ENCODE data around the gene LY6G6D. TPM values are rescaled to one million over a fixed set of nuclear protein-coding genes. Genes with fewer than 3 reads are reported as not detected.
A peak's percentile ranks its signal among the peaks of the same experiment; 100 is the strongest.

Gene LY6G6D
- total RNA-seq, 1 experiment from 2014 or later, result not detected

- peaks cover 25 to 30% of the 10 kb centered on the region in 2 experiments for H3K4me1 Mint-ChIP-seq
- Histone ChIP-seq H3K27ac (ENCODE audit: insufficient read length, low read depth, low read length) (no peak overlapping the region), H2AFZ (ENCODE audit: low read length) (no peak overlapping the region), H4K8ac (replicated peaks; ENCODE audit: insufficient read length, low read depth, low read length) (no peak overlapping the region), H3K4ac (ENCODE audit: low read depth, low read length) (no peak overlapping the region), H2AK5ac (ENCODE audit: insufficient read length, low read length) (no peak overlapping the region), H3K56ac (ENCODE audit: insufficient read length, low read depth, low read length) (no peak overlapping the region), H3K4me2 (ENCODE audit: insufficient read depth, insufficient read length, low read length) (peak overlapping the region; percentile 51), H2BK5ac (ENCODE audit: insufficient read length, low read length) (no peak overlapping the region), H3K9me3 (ENCODE audit: control insufficient read depth, low read depth, low read length) (no peaks in the 10 kb centered on the region), H3K14ac (ENCODE audit: insufficient read depth, low read length) (no peak overlapping the region), H3K79me2 (ENCODE audit: insufficient read depth, low read length) (no peaks in the 10 kb centered on the region), H2BK15ac (ENCODE audit: low read depth, low read length) (no peak overlapping the region), H3K18ac (ENCODE audit: insufficient read length, low read depth, low read length) (no peak overlapping the region), H4K91ac (ENCODE audit: insufficient read length, low read depth, low read length) (no peak overlapping the region), H4K5ac (ENCODE audit: insufficient read length, low read depth, low read length) (no peak overlapping the region), H2BK12ac (ENCODE audit: insufficient read length, low read depth, low read length) (no peak overlapping the region), H2BK120ac (ENCODE audit: low read depth, low read length, poor library complexity, severe bottlenecking) (no peak overlapping the region), H3K79me1 (ENCODE audit: insufficient read depth, low read depth, low read length, poor library complexity, severe bottlenecking) (no peaks in the 10 kb centered on the region), H2BK20ac (ENCODE audit: low read depth, low read length, poor library complexity, severe bottlenecking) (no peak overlapping the region), H3K4me1 (ENCODE audit: insufficient read depth, low read length) (no peaks in the 10 kb centered on the region), H3K9ac (ENCODE audit: extremely low read depth, insufficient read length, low read length) (no peak overlapping the region), H4K20me1 (ENCODE audit: control insufficient read depth, insufficient read depth, insufficient read length) (no peaks in the 10 kb centered on the region), H3T11ph (ENCODE audit: low read length) (no peak overlapping the region), H3K23ac (ENCODE audit: insufficient read length, low read depth, low read length) (no peak overlapping the region), H3K27me3 (ENCODE audit: insufficient read depth, low read length) (no peaks in the 10 kb centered on the region; the same call in 1 of the 2 replicates), H3K23me2 (ENCODE audit: insufficient read length, low read depth, low read length, poor library complexity, severe bottlenecking) (peaks cover 18% of the 10 kb centered on the region)
- no peaks in the 10 kb centered on the region; a peak in 3 of 5 replicates for H3K9me3 Mint-ChIP-seq
- DNase-seq, result peak; percentile 60
- H3K27ac Mint-ChIP-seq, result peak overlapping the region in 2 of 3 experiments; percentile 67 to 98; a peak in 5 of 7 replicates
- peaks cover 26% of the 10 kb centered on the region for H3K27me3 Mint-ChIP-seq (ENCODE audit: low read depth)
- no CpG with 5 or more reads among the region's 13 CpGs for WGBS (ENCODE audit: extremely low coverage, insufficient read length, low lambda C conversion rate)
- H3K36me3 Mint-ChIP-seq (ENCODE audit: insufficient read depth in 1 of 3, low read depth in 3 of 3), result peaks cover 4 to 31% (median 20%) of the 10 kb centered on the region in 3 experiments
- peak overlapping the region; percentile 76 to 89 for H3K4me3 Mint-ChIP-seq
- no peak for TF ChIP-seq CTCF (conservative IDR thresholded peaks at IDR 0.05)
Measured at GRCh38 chr6:31683591-31683990, 31.6 kb upstream of the LY6G6D start.
